ENCODE data around the gene AQP7.

- TF ChIP-seq CTCF (IDR thresholded peaks at IDR 0.05; ENCODE audit: insufficient read depth, low read length, poor library complexity, severe bottlenecking): no peak
- no peak for TF ChIP-seq EZH2phosphoT487 (conservative IDR thresholded peaks at IDR 0.05; ENCODE audit: low read length)
These were observed 50.8 kb downstream of the AQP7 start for GRCh38 chr9:33351547-33351946.

Measured in SU-DHL-6 (cell line).